ENCODE measurements around the gene LMNTD1.

Gene LMNTD1

DNA sequence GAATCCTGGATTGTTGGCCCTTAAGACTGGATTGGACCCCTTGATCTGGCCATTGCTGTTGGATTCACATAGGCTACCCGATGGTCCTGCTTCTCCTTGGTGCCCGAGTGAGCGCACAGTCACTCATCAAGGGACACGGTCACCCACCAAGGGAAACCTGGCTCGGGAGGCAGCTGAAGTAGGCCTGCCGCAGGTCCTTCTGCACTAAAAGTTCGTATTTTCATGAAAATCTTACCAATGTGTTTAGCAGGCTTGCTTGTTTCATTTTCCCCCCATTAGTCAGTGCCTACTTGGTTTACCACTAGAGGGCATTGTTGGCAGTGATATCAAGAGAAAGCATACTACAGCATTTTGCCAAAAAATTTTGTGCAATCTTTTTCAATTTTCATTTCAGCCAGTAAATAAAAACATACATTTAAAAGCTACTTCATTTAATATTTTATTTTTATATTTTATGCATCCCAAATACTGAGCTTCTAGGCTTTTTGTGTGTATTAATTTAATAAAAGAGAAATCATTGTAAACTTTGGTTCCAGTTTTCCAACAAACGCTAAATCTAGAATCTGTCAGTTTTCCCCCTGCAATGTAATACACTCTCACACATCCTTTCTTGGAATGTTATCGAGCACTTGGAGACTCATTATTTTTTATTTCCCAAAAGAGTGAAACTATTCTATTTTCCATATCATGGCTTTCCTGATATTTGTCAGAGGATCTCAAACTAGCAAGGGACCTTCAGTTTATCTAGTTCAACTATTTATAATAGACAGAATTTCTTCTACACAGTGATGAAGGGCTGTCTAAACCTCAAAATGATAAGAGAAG is 116.7 kb downstream of the LMNTD1 start:
- Histone ChIP-seq H4K20me1 (ENCODE audit: low read depth, low read length) (no peaks in the 10 kb centered on the region), H3K4me3 (ENCODE audit: insufficient read depth, low read length, poor library complexity, severe bottlenecking) (no peak overlapping the region), H3K27ac (ENCODE audit: low read depth, low read length) (no peak overlapping the region), H3K79me2 (ENCODE audit: insufficient read depth, low read length) (no peaks in the 10 kb centered on the region), H3K9ac (ENCODE audit: low read length) (no peak overlapping the region), H3K36me3 (ENCODE audit: low read length) (no peaks in the 10 kb centered on the region), H3K9me3 (ENCODE audit: insufficient read depth, low read length) (no peaks in the 10 kb centered on the region), H2AFZ (ENCODE audit: low read depth, low read length, severe bottlenecking) (no peak overlapping the region), H3K9me2 (replicated peaks; ENCODE audit: insufficient read depth, low read length) (no peaks in the 10 kb centered on the region), H3F3A (ENCODE audit: insufficient read depth) (no peaks in the 10 kb centered on the region), H3K4me2 (ENCODE audit: low read depth, low read length, poor library complexity, severe bottlenecking) (no peak overlapping the region), H3K27me3 (ENCODE audit: low read length) (no peaks in the 10 kb centered on the region)
- TF ChIP-seq CTCF (IDR thresholded peaks at IDR 0.05; ENCODE audit: insufficient read depth, low read length, poor library complexity, severe bottlenecking) (peak; percentile 72), EZH2phosphoT487 (conservative IDR thresholded peaks at IDR 0.05; ENCODE audit: low read length) (no peak)

DNA sequence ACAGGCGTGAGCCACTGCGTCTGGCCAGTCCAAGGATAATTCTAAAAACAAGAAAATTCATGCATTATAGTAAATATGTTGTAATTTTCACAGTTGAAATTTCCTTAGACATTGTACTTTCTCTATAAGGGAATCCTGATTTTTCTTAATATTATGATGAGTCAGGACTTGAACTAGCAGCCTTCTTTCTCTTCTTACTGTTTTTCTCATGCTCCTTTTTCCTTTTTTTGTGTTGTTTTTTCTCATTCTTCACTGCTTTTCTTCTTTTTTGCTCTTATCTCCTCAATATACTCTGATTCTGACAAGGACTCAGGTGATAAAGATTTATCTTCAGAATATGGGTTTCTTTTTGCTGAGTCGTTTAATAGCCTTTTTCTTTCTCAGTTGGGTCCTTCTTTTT is 117.7 kb downstream of the LMNTD1 start:
- no peaks in the 10 kb centered on the region for H4K20me1 ChIP-seq (ENCODE audit: low read depth, low read length)
- no peaks in the 10 kb centered on the region for H3K9me3 ChIP-seq (ENCODE audit: insufficient read depth, low read length)
- no peak overlapping the region for H3K4me3 ChIP-seq (ENCODE audit: insufficient read depth, low read length, poor library complexity, severe bottlenecking)
- no peak overlapping the region for H3K27ac ChIP-seq (ENCODE audit: low read depth, low read length)
- no peaks in the 10 kb centered on the region for H3K9me2 ChIP-seq (replicated peaks; ENCODE audit: insufficient read depth, low read length)
- H3K36me3 ChIP-seq (ENCODE audit: low read length): no peaks in the 10 kb centered on the region
- no peaks in the 10 kb centered on the region for H3K79me2 ChIP-seq (ENCODE audit: insufficient read depth, low read length)
- H3K4me2 ChIP-seq (ENCODE audit: low read depth, low read length, poor library complexity, severe bottlenecking): no peak overlapping the region
- TF ChIP-seq CTCF (IDR thresholded peaks at IDR 0.05; ENCODE audit: insufficient read depth, low read length, poor library complexity, severe bottlenecking) (no peak), EZH2phosphoT487 (conservative IDR thresholded peaks at IDR 0.05; ENCODE audit: low read length) (no peak)
- no peak overlapping the region for H2AFZ ChIP-seq (ENCODE audit: low read depth, low read length, severe bottlenecking)
- no peak overlapping the region for H3K9ac ChIP-seq (ENCODE audit: low read length)
- H3K27me3 ChIP-seq (ENCODE audit: low read length): 0 out of 2 replicates have a peak, but pooled peaks cover under 1% of the 10 kb centered on the region
- no peaks in the 10 kb centered on the region for H3F3A ChIP-seq (ENCODE audit: insufficient read depth)

GRCh38 chr12:25434515-25434914 is 118.6 kb downstream of the LMNTD1 start:
- Histone ChIP-seq H3K36me3 (ENCODE audit: low read length) (no peaks in the 10 kb centered on the region), H3K9ac (ENCODE audit: low read length) (no peak overlapping the region), H4K20me1 (ENCODE audit: low read depth, low read length) (no peaks in the 10 kb centered on the region), H3K9me2 (replicated peaks; ENCODE audit: insufficient read depth, low read length) (no peaks in the 10 kb centered on the region), H3K27me3 (ENCODE audit: low read length) (0 out of 2 replicates have a peak, but pooled peaks cover 3% of the 10 kb centered on the region), H3K79me2 (ENCODE audit: insufficient read depth, low read length) (no peaks in the 10 kb centered on the region), H3K4me2 (ENCODE audit: low read depth, low read length, poor library complexity, severe bottlenecking) (no peak overlapping the region), H2AFZ (ENCODE audit: low read depth, low read length, severe bottlenecking) (no peak overlapping the region), H3K4me3 (ENCODE audit: insufficient read depth, low read length, poor library complexity, severe bottlenecking) (no peak overlapping the region), H3K9me3 (ENCODE audit: insufficient read depth, low read length) (no peaks in the 10 kb centered on the region), H3K27ac (ENCODE audit: low read depth, low read length) (no peak overlapping the region), H3F3A (ENCODE audit: insufficient read depth) (no peaks in the 10 kb centered on the region)
- TF ChIP-seq EZH2phosphoT487 (conservative IDR thresholded peaks at IDR 0.05; ENCODE audit: low read length) (no peak), CTCF (IDR thresholded peaks at IDR 0.05; ENCODE audit: insufficient read depth, low read length, poor library complexity, severe bottlenecking) (no peak)
